Activated T-helper 1 cell treated with anti-CD3 and anti-CD28 coated beads, Interleukin-2, amount 50 U/mL, for 16 hours (primary cell): ENCODE data around the gene FN3KRP.

ENCODE experiments used
- DNase-seq, 2 donors: peaks; one replicate each; pipeline ENCODE4 v3.0.0-alpha.2; 2020; ENCODE audit warnings: low read depth in 1 of 2, low spot score in 1 of 2

FN3KRP gene

GRCh38 chr17:82709024-82709675 lies 7.4 kb upstream of the FN3KRP start:
- DNase-seq = no peak

GRCh38 chr17:82709676-82710498 lies 6.6 kb upstream of the FN3KRP start:
- DNase-seq = no peak

GRCh38 chr17:82710499-82711232 lies 5.8 kb upstream of the FN3KRP start:
- DNase-seq = no peak

GRCh38 chr17:82713071-82713723 lies 3.3 kb upstream of the FN3KRP start:
- no peak for DNase-seq

GRCh38 chr17:82718986-82719685 lies 2.6 kb downstream of the FN3KRP start:
- no peak for DNase-seq

- DNase-seq = no peak
These were observed 3.7 kb downstream of the FN3KRP start for GRCh38 chr17:82720204-82720603.

GRCh38 chr17:82722341-82723013 lies 6.0 kb downstream of the FN3KRP start:
- no peak for DNase-seq

- no peak for DNase-seq
These were observed 6.8 kb downstream of the FN3KRP start for GRCh38 chr17:82723169-82723807.

- DNase-seq = no peak
These were observed 9.9 kb downstream of the FN3KRP start for GRCh38 chr17:82726427-82726826.

- no peak for DNase-seq
These were observed 13.2 kb downstream of the FN3KRP start for GRCh38 chr17:82729479-82730260.

- DNase-seq = no peak
These were observed 15.7 kb downstream of the FN3KRP start for GRCh38 chr17:82732118-82732743.

GRCh38 chr17:82734987-82735866 lies 18.7 kb downstream of the FN3KRP start, which contains the start of gene FN3K:
TSS of gene FN3K (plus strand) at chr17:82735615. CDS start at chr17:82735637, 22 bp downstream.
- peak in 1 of 2 donors; percentile 15 for DNase-seq

GRCh38 chr17:82736511-82737185 lies 20.1 kb downstream of the FN3KRP start:
- no peak for DNase-seq

GRCh38 chr17:82737967-82738877 lies 21.7 kb downstream of the FN3KRP start:
- DNase-seq = no peak

- no peak for DNase-seq
These were observed 24.6 kb downstream of the FN3KRP start for GRCh38 chr17:82740906-82741759.
